Measurements from ENCODE around the gene GINS2.

The GINS2 gene

GRCh38 chr16:85688586-85689284 lies at the start of gene GINS2:
Gene GINS2 (minus strand): TSS chr16:85688954. CDS start chr16:85688898, 56 bp downstream.
- peak; percentile 44 to 86 for DNase-seq

DNA sequence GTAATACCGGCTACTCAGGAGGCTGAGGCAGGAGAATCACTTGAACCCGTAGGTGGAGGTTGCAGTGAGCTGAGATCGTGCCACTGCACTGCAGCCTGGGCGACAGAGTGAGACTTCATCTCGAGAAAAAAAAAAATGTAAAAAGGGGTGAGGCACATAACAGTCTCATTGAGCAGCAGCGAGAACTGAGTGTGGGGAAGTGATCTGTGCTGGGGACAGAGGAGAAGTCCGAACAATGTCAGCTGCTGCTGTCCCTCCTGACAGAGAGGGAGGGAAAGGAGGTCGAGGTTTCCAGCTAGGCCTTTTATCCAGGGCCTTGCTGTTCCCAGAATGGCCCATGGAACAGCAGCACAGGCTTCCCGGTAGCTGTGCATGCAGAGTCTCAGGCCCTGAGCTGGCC lies 48.2 kb upstream of the GINS2 start:
- DNase-seq: no peak

GRCh38 chr16:85735946-85736345 lies 47.2 kb upstream of the GINS2 start:
- DNase-seq: no peak

GRCh38 chr16:85735225-85735635 lies 46.5 kb upstream of the GINS2 start:
- DNase-seq: no peak

- DNase-seq: no peak
Observed at GRCh38 chr16:85734311-85735017, 45.7 kb upstream of the GINS2 start.

- no peak for DNase-seq
Observed at GRCh38 chr16:85733839-85734170, 45.1 kb upstream of the GINS2 start.

DNA sequence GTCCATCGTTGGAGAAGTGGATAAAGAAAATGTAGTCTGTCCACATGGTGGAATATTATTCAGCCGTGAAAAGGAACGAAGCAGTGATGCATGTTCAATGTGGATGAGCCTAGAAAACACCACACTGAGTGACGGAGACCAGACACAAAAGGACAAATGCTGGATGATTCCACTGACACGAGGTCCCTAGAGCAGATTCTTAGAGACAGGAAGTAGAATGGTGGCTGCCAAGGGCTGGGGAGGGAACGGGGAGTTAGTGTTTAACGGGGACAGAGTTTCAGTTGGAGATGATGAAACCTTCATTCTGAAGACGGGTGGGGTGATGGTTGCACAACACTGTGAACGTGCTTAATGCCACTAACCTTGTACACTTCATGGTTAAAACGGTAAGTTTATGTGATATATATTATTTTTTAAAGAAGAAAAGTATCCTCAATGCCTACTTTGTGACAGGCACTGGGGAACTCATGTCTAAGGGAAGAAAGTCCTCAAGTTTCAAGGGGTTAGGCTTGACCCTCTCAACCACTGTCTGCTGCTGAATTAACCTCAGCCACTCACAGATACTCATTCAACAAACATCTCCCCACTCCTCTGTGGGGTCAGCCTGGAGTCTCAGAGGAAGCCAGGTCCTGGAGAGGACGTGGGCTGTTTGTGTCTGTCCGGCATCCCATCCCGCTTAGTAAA lies 44.5 kb upstream of the GINS2 start:
- no peak for DNase-seq

DNA sequence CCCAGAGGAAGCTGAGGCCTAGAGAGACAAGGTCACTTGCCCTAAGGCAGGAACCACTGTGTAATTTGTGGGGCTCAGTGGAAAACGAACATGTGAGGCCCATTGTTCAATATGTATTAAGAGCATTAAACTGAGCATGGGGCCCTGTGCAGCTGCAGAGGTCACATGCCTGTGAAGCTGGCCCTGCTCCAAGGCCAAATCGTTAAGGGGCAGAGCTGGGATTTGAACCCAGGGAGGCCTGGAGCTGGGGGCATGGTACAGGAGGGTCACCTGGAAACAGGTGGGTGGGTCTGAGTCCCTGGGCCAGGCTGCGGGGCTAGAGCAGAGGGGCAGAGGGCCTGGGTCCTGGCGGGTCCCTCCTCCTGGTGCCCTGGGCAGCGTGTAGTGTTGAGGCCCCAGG lies 42.4 kb upstream of the GINS2 start:
- no peak for DNase-seq

DNA sequence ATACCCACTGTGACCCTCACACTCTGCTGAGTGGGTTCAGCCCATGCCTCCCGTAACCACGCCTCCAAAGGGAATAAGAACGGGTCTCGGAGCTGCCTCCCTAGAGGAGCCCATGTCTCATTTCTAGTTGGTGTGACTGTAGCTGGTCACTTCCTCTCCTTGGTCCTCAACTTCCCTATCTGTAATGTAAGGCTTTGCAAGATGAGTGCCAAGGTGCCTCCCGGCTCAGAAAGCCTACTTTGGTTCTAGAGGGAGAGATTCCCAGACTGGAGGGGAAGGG lies 41.4 kb upstream of the GINS2 start:
- no peak for DNase-seq

GRCh38 chr16:85729452-85730185 lies 40.9 kb upstream of the GINS2 start:
- no peak for DNase-seq

GRCh38 chr16:85728879-85729278 lies 40.1 kb upstream of the GINS2 start:
- no peak for DNase-seq

GRCh38 chr16:85724936-85725335 lies 36.2 kb upstream of the GINS2 start:
- peak in 1 of 2 experiments; percentile 22 for DNase-seq

GRCh38 chr16:85724126-85724879 lies 35.5 kb upstream of the GINS2 start:
- DNase-seq: peak in 1 of 2 experiments; percentile 28

- no peak for DNase-seq
Observed at GRCh38 chr16:85722128-85722893, 33.6 kb upstream of the GINS2 start.

DNA sequence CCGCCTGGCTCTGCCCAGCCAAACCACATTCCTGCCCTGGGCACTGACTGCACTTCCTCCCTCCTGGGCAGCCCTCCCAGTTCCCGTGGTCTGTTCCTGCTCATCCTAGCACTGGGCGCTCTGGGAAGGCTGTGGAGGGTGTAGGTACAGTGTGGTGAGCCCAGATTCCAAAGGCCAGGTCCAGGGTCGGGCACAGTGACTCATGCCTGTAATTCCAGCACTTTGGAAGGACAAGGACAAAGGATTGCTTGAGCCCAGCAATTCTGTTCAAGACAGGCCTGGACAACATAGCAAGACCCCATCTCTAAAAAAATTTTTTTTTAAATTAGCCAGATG lies 31.5 kb upstream of the GINS2 start:
- no peak for DNase-seq

GRCh38 chr16:85719605-85720301 lies 31.0 kb upstream of the GINS2 start:
- no peak for DNase-seq

GRCh38 chr16:85718682-85719081 lies 29.9 kb upstream of the GINS2 start:
- no peak for DNase-seq

- DNase-seq: no peak
Observed at GRCh38 chr16:85718153-85718477, 29.4 kb upstream of the GINS2 start.

DNA sequence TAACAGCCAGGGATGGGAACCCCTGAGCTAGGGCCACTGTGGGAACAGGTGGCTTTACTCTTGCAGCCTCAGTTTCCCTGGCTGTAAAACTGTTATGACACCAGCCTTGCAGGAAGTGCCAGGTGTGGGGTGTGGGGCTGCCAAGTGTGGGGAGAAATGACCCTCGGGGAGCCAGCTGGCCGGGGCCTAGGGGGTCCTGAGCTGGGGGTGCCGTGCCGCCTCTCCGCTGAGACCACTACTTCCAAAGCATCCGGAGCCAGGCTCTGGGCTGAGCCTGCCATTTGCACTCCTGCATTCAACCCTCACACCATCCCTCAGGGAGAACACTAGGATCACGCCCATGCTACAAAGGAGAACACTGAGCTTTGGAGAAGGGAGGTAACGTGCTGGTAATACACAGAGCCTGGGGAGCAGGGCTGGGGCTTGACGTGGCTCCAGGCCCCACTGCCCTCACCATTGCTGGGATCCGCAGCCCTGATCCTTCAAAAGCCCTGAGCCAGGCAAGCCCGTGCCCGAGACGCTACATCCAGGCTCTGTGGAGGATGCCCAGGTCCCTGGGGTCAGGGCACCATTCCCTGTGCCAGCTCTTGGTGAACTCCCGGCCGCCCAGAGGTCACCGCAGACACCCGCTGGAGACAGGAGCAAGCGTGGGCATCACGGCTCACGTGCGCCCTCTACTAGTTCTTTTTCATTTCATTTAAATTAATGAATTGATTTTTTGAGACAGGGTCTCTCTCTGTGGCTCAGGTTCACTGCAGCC lies 28.8 kb upstream of the GINS2 start:
- DNase-seq: peak in 1 of 2 experiments; percentile 61

DNA sequence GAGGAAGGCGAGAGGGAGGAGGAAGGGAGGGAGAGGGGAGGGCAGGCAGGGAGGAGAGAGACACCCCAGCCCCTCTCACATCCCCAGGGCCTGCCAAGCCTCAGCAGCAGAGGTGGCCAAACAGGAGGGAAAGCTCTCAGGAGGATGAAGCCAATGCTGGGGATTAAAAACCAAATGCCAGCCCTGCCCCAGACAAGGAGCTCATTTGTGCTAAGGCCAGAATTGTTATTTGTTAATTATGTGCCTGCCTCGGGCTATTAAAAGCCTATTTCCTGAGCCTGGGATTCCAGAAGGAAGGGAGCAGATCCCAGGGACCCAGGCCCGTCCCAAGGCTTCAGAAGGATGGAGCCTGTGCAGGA lies 27.9 kb upstream of the GINS2 start:
- DNase-seq: peak in 1 of 2 experiments; percentile 2

Data from NCI-H446 (cell line).